ENCODE data around the gene FEM1B.

Gene FEM1B

GRCh38 chr15:68326711-68327354, 49.3 kb downstream of the FEM1B start:
- no peak for DNase-seq (ENCODE audit: low read depth)

DNA sequence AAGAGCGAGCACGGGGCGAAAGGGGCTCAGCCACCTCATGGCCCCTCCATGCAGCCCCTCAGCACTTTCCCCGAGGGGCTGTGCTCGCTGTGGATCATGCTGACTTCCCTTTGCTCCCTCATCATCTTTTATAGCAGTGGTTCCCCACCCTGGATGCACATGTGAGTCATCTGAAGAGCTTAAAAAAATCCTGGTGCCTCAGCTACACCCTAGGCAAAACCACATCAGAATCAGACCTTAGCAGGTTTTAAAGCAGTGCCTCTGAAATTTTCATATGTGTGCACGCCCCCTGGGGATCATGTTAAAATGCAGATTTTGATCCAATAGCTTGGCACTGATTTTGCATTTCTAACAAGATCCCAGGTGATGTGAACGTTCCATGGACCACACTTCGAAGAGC, 50.9 kb downstream of the FEM1B start:
- DNase-seq (ENCODE audit: low read depth), result no peak

GRCh38 chr15:68328964-68329363, 51.4 kb downstream of the FEM1B start:
- no peak for DNase-seq (ENCODE audit: low read depth)

- DNase-seq (ENCODE audit: low read depth), result no peak
Observed at GRCh38 chr15:68330416-68330815, 52.9 kb downstream of the FEM1B start.

DNA sequence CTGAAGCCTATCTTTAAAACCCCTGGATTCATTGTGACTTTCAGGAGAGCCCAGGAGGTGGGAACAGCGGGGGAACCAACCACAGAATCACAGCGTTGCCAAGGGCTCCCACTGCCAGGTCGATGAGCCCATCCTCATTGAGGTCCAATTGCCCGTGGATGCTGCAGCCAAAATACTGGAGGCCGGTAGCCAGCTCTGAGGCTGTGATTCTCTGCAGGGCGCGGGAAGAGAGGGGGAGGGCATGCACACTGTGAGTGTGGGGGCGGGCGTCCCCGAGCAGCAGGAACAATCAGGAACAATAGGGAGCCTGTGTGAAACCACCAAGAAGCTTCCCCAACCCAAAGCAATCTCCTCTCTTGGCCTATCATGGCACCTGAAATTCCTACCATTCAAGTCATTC, 53.4 kb downstream of the FEM1B start:
- no peak for DNase-seq (ENCODE audit: low read depth)

DNA sequence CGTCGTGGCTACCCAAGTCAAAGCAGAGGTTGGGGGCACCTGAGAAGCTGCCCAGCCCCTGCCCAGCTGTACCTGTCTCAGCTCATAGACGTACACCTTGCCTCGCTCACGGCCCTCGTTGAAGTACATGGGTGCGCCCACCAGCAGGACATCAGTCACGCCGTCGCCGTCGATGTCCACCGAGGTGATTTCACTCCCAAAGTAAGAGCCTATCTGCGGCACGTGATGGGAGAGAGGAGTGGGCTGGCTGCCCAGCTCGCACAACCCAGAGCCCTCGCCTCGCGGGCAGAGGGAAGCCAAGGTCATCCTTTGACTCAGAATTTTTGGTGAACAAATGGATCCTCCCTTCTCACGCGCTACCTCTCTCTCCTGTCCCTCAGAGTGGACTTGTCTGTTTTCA, 54.7 kb downstream of the FEM1B start:
- DNase-seq (ENCODE audit: low read depth), result no peak

- no peak for DNase-seq (ENCODE audit: low read depth)
Observed at GRCh38 chr15:68333775-68334470, 56.4 kb downstream of the FEM1B start.

DNA sequence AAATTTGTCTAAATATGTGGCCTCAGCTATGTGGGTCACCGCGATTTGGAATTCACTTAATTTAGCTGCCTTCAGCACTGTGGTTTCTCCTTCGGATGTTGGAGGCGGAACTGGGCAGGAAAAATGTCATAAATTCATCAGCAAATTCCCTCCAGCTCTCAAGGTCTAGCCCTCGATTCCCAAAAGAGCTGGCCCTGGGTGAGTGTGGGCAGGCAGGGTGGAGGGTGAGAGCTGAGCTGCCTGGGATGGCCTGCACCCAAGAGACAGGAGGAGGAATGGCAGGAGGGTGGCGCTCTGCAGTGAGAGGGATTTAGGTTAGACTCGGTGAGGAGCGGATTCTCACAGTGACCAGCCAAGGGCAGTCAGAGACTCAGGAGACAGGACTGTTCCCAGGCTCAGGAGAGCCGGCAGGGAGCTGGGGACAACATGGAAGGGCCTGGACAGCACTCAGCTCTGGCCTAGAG, 57.1 kb downstream of the FEM1B start:
- no peak for DNase-seq (ENCODE audit: low read depth)

DNA sequence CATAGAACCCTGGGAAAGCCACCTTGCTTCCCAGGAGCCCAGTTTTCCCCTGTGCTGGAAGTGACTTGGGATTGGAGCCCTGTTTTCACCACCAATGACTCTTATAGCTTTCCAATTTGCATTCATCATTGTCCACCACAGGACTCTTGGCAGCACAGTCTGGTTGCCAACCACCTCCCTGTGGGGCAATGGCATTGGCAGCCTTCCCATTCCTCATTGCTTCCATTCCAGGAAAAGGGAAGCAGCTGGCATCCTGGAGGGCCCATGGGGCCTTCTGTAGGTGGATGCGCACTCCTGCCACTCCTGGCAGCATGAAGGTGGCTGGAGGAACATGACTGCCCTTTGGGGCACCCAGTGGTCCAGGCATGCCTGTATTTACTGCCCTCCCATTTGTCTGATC, 57.7 kb downstream of the FEM1B start:
- DNase-seq (ENCODE audit: low read depth), result no peak

DNA sequence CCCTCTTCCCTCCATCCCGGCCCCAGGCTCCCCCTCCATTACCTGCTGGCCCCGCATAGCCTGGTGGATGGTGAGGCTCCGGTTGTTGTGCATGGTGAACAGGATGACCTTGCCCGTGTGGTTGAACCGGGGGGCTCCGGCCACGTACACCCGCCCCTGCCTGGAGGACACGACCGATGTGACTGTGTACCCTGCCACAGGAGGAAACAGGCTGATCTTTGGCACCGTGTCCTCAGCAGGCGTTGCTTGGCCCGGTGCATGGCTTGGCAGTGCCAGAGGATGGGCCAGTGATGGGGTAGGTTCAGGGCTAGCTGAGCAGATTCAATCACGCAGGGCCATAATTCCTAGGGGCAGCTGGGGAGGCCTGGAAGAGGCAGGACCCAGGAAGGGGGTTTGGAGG, 58.1 kb downstream of the FEM1B start:
- DNase-seq (ENCODE audit: low read depth), result no peak

- DNase-seq (ENCODE audit: low read depth), result no peak
Observed at GRCh38 chr15:68336516-68336915, 59.0 kb downstream of the FEM1B start.

GRCh38 chr15:68337826-68338225, 60.3 kb downstream of the FEM1B start:
- DNase-seq (ENCODE audit: low read depth), result no peak

GRCh38 chr15:68339481-68339880, 61.9 kb downstream of the FEM1B start:
- DNase-seq (ENCODE audit: low read depth), result no peak

DNA sequence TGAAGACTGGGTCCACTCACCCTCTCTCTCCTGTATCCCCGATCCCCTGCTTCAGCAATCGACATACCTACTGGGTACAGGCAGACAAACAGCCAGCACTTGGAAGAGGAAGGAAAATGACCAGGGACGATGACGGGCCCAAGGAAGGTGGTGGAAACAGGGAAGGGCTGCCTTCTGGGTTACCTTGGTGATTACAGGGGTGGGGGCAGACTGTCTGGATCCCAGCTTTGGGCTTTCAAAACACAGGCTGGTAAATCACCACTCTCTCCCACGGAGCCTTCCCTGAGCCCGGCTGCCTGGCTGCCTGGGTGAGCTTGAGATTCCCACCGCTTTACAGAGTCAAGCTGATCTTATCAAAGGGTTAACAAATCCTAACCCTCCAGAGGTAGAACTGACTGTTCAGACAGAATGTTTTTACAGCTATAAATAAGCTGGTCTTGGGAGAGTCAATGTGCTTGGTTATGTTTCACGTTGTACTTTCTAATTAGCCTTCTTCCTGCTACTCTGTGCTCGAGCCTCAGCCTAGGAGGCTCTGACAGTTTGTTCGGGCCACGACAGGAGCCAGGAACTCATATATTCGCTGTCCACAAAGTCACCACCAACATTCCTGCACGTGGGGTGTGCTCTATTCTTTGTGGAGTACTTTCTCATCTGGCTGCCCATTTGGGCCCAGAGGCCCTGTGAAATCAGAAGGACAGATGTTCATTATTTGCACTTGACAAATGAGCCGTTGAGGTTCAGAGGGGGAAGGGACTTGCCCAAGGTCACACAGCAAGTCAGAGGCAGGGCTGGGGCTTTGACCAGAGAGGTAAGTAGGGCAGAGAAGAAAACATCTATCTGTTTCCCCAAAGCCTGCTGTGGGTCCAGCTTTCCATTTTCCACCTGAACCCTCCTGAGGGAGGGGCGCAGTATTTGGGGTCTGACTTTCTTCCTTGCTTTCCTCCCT, 63.5 kb downstream of the FEM1B start:
- no peak for DNase-seq (ENCODE audit: low read depth)

- DNase-seq (ENCODE audit: low read depth), result no peak
Observed at GRCh38 chr15:68341760-68342725, 64.5 kb downstream of the FEM1B start.

DNA sequence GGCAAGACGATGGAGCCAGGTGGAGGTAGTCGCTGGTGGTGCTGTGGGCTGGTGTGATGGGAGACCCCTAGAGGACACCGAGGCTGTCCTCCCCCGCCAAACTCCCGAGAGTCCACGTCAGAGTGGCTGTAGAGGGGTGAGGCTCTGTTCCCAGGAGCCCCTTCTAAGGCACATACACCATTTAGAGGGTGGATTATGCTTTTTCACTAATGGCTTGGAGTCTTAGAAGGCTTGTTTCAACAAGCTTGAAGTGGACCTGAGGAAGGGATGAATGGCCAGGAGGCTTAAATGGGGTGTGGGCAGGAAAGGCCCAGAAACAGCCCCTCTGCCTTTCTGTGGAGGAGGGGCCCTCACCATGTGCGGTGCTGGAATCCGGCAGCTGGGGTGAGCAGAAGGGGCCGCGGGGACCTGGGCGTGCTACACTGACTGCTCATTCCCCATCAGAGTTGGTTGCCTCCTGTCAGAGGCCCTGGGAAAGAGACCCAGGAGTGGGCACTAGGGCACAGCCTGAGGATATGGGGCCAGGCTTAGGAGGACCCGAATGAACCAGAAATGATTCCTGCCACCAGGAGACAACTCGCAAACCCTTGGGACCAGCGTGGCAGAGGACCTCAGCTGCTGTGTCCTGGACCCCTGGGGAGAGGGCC, 66.2 kb downstream of the FEM1B start:
- DNase-seq (ENCODE audit: low read depth), result no peak

DNA sequence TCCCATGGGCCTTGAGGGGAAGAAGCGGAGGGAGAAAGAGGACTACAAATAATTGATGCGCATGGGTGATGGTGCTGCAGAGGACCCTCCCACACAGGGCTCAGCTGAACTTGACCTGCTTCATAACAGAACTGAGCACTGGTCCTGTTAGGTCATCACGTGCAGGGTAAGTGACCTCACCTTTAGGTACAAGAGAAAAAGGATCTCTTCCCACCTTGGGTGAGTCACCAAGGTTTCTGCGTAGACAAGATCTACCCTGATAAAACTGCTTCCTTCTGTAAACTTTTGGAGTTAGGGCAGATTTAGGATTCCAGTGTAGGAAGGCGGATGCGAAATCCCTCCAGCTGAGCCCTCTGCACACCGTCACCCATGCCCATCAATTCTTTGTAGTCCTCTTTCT, 67.1 kb downstream of the FEM1B start:
- DNase-seq (ENCODE audit: low read depth), result no peak
